Endothelial cell (in vitro differentiated cells): ENCODE measurements around the gene ARHGAP45. TPM values are rescaled to one million over a fixed set of nuclear protein-coding genes. Genes with fewer than 3 reads are reported as not detected.

Source experiments
- DNase-seq: peaks from one replicate; pipeline ENCODE4 v3.0.0; 2021; ENCODE audit warnings: low spot score
- H3K27ac Mint-ChIP-seq: one replicate; pipeline ENCODE4 v1.8.0; 2021; ENCODE audit warnings: mixed read lengths, inconsistent platforms; ENCODE audit not compliant: unreplicated experiment
- H3K27me3 Mint-ChIP-seq: one replicate; pipeline ENCODE4 v1.8.0; 2021; ENCODE audit warnings: mild to moderate bottlenecking, moderate library complexity, mixed read lengths, inconsistent platforms; ENCODE audit not compliant: unreplicated experiment
- H3K36me3 Mint-ChIP-seq: one replicate; pipeline ENCODE4 v1.8.0; 2021; ENCODE audit warnings: mild to moderate bottlenecking, low read depth, mixed read lengths, inconsistent platforms; ENCODE audit not compliant: unreplicated experiment
- H3K4me1 Mint-ChIP-seq: one replicate; pipeline ENCODE4 v1.8.0; 2021; ENCODE audit warnings: mild to moderate bottlenecking, mixed read lengths, inconsistent platforms; ENCODE audit not compliant: unreplicated experiment
- H3K4me3 Mint-ChIP-seq: one replicate; pipeline ENCODE4 v1.8.0; 2021; ENCODE audit warnings: mild to moderate bottlenecking, mixed read lengths, inconsistent platforms; ENCODE audit not compliant: unreplicated experiment
- H3K9me3 Mint-ChIP-seq: one replicate; pipeline ENCODE4 v1.8.0; 2021; ENCODE audit warnings: mixed read lengths, inconsistent platforms; ENCODE audit not compliant: unreplicated experiment
- CTCF ChIP-seq: fragments of 200-600 bp; sonication (generic); IDR thresholded peaks from one replicate; pipeline ENCODE4 v1.5.0; 2021; ENCODE audit warnings: antibody characterized with exemption; ENCODE audit not compliant: unreplicated experiment
- total RNA-seq: library from RNA; stranded (reverse); fragmentation: NEBNext Ultra II Directional; extraction: Animal tissue kit (Norgen Biotek cat#: 25700); gene quantifications from one replicate; pipeline ENCODE4 v1.2.1, GENCODE V29; 2021; ENCODE audit not compliant: unreplicated experiment

Gene ARHGAP45
- total RNA-seq, 1 donor from 2014 or later, result 2.4 TPM

- TF ChIP-seq CTCF, result no peak
- Mint-ChIP-seq H3K36me3 (peaks cover 4% of the 10 kb centered on the region), H3K4me3 (peak within 1 kb of the TSS; percentile 86), H3K27ac (peak within 1 kb of the TSS; percentile 98), H3K27me3 (peaks cover 6% of the 10 kb centered on the region), H3K9me3 (no peaks in the 10 kb centered on the region), H3K4me1 (peaks cover 11% of the 10 kb centered on the region)
- DNase-seq, result peak; percentile 97
Observed at GRCh38 chr19:1103708-1104310, 36.8 kb downstream of the ARHGAP45 start, which contains the start of gene GPX4. TSS of gene GPX4 (plus strand) at chr19:1103994. CDS start at chr19:1104044, 50 bp downstream.

GRCh38 chr19:1104311-1105007 is 37.5 kb downstream of the ARHGAP45 start:
- Mint-ChIP-seq H3K27me3 (peaks cover 5% of the 10 kb centered on the region), H3K4me3 (peak overlapping the region; percentile 86), H3K27ac (no peak overlapping the region), H3K9me3 (no peaks in the 10 kb centered on the region), H3K36me3 (peaks cover 4% of the 10 kb centered on the region), H3K4me1 (peaks cover 11% of the 10 kb centered on the region)
- no peak for TF ChIP-seq CTCF
- DNase-seq, result peak; percentile 64

GRCh38 chr19:1105008-1105872 is 38.3 kb downstream of the ARHGAP45 start:
- no peaks in the 10 kb centered on the region for H3K9me3 Mint-ChIP-seq
- H3K4me1 Mint-ChIP-seq, result peaks cover 8% of the 10 kb centered on the region
- peak; percentile 41 for DNase-seq
- no peak overlapping the region for H3K27ac Mint-ChIP-seq
- peaks cover 5% of the 10 kb centered on the region for H3K27me3 Mint-ChIP-seq
- H3K4me3 Mint-ChIP-seq, result peak overlapping the region; percentile 86
- no peak for TF ChIP-seq CTCF
- peaks cover 4% of the 10 kb centered on the region for H3K36me3 Mint-ChIP-seq

- peaks cover 6% of the 10 kb centered on the region for H3K4me1 Mint-ChIP-seq
- no peak for DNase-seq
- H3K27me3 Mint-ChIP-seq, result peaks cover 5% of the 10 kb centered on the region
- no peaks in the 10 kb centered on the region for H3K9me3 Mint-ChIP-seq
- H3K27ac Mint-ChIP-seq, result no peak overlapping the region
- H3K4me3 Mint-ChIP-seq, result peak overlapping the region; percentile 71
- peaks cover 4% of the 10 kb centered on the region for H3K36me3 Mint-ChIP-seq
- TF ChIP-seq CTCF, result no peak
Observed at GRCh38 chr19:1105873-1106840, 39.2 kb downstream of the ARHGAP45 start.
